HG03571 (cell line): ENCODE measurements around the gene PLAAT3.
"Not testable (repeated sequence)": the region's sequence is repeated elsewhere in the genome, so short reads cannot be mapped to it uniquely, and the experiment has no call there.

Experiments
- ATAC-seq: cut with Tn5 transposase; IDR thresholded peaks from one replicate; pipeline ENCODE4 v1.9.1; 2021; ENCODE audit not compliant: unreplicated experiment

PLAAT3 gene

DNA sequence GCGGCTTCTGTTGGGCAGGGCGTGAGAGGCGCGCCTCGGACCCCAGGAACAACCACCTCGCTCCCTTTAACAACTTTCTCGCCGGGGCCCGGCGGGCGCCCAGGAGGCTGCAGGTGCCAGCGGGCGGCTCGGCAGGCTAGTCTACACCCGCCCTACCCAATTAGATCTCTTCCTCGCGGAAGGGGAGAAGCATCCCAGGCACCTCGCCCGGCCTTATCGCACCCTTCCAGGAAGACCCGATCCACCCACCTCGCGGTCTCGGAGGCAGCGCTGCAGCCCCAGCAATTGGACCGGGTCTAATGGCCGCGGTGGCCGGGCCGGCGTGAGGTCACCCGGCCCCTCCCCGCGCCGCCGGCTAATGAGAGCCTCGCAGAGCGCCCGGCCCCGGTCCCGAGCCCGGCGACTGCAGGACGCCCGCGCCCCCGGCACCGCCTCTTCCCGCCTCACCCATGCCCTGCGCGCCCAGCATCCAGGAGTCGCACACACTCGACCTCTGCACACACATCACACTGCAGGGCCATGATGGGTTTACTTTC lies at the start of gene PLAAT3:
PLAAT3 (minus strand) TSS at position 298 of the 536 bp plus-strand sequence. CDS start 419 bp downstream, outside the sequence.
- ATAC-seq, result no peak

- ATAC-seq, result no peak
Observed at GRCh38 chr11:63663809-63664208, 49.6 kb upstream of the PLAAT3 start.

GRCh38 chr11:63660972-63661371 lies 46.7 kb upstream of the PLAAT3 start:
- ATAC-seq, result no peak

- ATAC-seq, result no peak
Observed at GRCh38 chr11:63652671-63653070, 38.4 kb upstream of the PLAAT3 start.

DNA sequence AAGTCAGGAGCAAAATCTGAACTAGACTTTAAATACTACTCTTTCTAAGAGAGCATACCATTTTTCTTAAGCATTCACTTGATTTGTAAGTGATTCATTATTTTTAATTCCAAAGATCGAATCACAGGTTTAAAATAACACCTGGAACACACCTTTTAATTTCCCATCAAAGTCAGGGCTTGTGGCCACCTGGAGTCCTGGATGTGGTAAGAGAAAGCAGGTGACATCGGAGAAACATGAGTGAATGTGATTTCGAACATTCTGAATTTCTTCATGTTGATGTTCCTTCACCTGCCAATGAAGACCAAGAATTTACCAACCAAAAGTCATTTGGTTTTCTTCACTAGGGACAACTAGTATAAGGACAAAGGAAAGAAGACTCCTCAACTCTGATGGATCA lies 29.0 kb upstream of the PLAAT3 start:
- ATAC-seq, result no peak

DNA sequence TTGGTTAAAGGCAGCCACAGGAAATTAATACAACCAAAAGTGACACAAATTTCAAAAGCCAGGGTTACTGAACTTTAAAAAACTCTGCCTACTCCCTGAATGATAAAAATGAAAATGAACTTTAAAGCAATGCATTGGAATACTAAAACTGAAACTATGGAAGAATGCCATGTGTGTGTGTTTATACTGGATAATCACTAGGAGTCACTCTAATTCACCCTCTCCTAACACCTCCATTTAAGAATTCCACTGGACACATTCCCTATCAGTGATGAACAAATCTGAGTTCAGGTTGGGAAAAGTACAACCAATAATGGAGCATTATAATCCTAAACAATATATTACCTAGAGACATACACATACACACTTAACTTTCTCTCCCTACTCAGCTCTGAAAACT lies 27.5 kb upstream of the PLAAT3 start:
- no peak for ATAC-seq

DNA sequence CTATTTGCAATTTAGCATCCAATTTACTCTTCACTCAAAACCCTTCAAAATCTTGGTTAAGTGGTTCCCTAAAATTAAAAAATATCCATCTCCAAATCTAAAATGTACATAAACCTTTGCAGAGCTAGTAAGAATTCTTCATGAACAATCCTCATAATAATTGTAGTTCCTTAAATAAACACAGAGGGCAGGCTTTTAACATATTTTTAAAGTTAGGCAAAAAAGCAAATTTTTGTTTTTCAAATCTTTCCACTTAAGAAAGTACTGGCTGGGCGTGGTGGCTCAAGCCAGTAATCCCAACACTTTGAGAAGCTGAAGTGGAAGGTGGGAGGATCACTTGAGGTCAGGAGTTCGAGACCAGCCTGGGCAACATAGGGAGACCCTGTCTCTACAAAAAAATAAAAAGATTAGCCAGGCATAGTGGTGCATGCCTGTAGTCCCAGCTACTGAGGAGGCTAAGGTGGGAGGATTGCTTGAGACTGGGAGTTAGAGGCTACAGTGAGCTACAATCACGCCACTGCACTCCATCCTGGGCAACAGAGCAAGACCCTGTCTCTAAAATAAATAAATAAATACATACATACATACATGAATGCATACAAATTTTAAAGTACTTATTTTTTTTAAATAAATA lies 25.1 kb upstream of the PLAAT3 start:
- ATAC-seq, result no peak

DNA sequence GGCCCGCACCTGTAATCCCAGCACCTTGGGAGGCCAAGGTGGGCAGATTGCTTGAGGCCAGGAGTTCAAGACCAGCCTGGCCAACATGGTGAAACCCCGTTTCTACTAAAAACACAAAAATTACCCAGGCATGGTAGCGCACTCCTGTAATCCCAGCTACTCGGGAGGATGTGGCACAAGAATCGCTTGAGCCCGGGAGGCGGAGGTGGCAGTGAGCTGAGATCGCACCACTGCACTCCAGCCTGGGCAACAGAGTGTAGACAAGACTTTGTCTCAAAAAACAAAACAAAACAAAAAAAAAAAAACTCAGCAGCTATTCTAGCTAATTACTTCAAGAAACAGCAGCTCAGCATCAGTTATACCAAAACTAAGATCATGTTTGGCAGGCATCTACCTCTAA lies 24.2 kb upstream of the PLAAT3 start:
- ATAC-seq, result not testable (repeated sequence)

- ATAC-seq, result no peak
Observed at GRCh38 chr11:63635762-63636465, 21.7 kb upstream of the PLAAT3 start.

- no peak for ATAC-seq
Observed at GRCh38 chr11:63629426-63629825, 15.2 kb upstream of the PLAAT3 start.

GRCh38 chr11:63623513-63624140 lies 9.4 kb upstream of the PLAAT3 start:
- no peak for ATAC-seq

- ATAC-seq, result no peak
Observed at GRCh38 chr11:63622323-63622722, 8.1 kb upstream of the PLAAT3 start.

- no peak for ATAC-seq
Observed at GRCh38 chr11:63621071-63621470, 6.8 kb upstream of the PLAAT3 start.

DNA sequence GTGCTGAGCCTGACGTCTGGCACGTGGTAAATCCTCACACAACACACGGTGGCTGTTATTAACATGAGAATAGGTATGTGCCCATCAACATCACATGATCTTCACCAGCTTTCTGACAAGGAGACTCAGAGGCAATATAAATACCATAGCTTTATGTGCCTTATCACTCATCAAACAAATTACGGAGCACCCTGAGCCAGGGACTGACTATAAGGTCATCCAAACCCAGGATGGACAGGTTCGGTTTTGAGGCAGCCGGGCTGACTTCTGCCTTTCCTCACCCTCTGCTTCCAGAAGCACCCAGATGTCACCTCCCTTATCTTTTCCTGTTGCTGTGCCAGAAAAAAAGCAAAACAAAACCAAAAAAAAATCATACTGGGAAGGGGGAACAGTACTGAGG lies 5.7 kb upstream of the PLAAT3 start:
- no peak for ATAC-seq

GRCh38 chr11:63617686-63618085 lies 3.5 kb upstream of the PLAAT3 start:
- not testable (repeated sequence) for ATAC-seq

DNA sequence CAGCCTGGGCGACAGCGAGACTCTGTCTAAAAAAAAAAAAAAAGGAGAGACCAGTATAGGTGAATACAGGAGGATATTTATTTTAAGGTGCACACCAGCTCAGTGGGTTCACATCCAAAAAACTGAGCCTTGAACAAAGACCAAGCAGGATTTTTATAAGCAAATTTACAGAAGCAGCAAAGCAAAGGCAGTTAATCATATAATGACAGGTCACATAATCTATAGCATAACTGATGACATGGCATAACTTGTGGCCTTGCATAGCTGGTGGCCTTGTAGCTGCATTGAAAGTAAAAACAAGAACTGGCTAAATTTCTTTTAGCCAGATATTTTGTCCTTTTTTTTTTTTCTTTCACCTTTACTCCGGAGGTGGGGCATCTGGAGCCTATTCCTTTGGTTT lies 2.7 kb upstream of the PLAAT3 start:
- ATAC-seq, result no peak

DNA sequence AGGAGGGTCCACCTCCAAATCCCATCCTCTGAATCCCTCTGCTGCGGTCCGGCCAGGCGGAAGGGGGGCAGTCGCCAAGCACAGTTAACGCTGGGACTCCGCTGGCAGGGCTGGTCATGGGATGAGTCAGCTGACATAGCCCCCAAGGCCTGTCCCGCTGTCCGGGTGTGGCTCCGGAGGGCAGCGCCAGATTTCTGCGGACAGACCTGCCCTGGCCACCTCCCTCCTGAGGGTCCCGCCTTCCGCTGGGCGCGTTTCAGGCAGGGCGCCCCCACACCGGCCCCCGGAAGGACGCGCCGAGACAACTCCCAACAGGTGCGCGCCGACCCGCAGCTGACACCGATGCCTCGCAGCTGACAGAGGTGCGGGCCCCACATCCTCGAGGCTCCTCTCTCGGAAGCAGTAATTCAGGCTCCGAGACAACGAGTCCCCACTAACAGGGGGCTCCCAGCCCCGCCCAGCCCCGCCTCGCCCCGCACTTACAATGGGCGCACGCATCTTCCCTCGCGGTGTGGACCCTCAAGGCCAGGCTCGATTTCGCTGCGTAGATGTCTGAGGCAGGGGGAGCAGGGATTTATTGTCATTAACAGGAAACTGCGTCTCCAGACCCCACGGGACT lies 607 bp downstream of the PLAAT3 start:
- ATAC-seq, result no peak

DNA sequence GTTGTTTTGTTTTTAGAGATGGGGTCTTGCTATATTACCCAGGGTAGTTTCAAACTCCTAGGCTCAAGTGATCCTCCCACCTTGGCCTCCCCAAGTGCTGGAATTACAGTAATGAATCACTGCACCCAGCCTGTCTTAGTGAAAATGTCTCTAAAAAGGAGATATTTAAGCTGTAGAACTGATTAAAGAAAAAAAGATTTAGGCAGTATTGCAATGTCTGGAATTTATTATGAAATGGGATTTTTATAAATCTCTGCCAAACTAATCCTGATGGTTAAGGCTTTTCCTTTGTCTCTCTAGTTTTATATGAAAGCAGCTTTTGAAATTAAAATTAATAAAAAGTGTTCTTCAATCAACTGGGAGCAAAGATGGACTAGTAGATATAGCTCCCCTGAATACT lies 2.1 kb downstream of the PLAAT3 start:
- ATAC-seq, result no peak

DNA sequence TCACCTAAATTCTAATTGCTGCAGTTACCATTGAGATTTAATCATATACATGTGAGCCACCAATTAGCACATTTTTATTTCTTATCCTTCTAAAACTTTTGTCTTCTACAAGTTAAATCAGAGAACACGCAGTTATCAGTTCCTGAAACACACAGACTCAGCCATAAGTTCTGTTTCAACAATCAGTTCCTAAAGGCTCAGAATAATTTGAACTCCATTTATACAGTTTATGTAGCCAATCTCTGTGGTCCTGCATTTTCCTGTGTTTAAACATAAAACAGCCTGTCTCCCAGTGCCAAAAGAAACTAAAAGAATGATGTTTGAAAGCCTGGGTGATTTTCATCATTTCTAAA lies 2.9 kb downstream of the PLAAT3 start:
- ATAC-seq, result no peak

GRCh38 chr11:63610604-63611394 lies 3.4 kb downstream of the PLAAT3 start:
- ATAC-seq, result no peak
